ENCODE results near the gene CELF1.
A peak's percentile ranks its signal among the peaks of the same experiment; 100 is the strongest.
"Not testable (repeated sequence)": the region's sequence is repeated elsewhere in the genome, so short reads cannot be mapped to it uniquely, and the experiment has no call there.

The CELF1 gene

DNA sequence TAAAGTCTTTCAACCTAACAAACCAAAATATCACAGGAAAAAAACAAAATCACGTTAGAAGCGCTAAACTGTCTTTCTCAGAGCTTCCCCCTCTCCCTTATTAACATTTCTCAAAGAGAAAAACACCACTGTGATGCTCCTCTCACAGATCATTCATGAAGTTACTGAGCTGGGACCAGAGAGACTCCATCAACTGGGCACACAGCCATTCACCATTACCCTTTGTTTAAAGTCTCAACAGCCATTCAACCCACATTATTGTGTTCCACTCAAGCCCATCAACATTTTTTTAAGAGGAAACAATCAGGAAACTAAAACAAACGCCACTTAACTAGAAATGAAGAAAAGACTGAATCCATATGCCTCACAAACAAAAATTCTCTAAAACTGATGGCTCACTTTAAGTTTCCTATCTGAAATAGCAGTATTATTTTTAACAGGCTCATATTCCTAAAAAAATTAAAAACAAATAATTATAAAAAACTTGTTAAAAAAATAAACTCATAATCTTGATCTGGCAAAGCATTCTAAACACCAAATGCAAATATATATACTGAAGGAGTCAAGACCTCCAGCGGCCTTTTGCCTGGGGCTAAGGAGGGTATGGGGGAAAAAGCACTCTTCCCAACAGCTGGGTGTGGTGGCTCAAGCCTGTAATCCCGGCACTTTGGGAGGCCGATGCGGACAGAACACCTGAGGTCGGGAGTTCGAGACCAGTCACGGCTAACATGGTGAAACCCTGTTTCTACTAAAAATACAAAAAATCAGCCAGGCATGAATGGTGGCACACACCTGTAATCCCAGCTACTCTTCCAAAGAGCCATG is 14.0 kb downstream of the CELF1 start:
- no peak for DNase-seq (ENCODE audit: low read depth)

DNA sequence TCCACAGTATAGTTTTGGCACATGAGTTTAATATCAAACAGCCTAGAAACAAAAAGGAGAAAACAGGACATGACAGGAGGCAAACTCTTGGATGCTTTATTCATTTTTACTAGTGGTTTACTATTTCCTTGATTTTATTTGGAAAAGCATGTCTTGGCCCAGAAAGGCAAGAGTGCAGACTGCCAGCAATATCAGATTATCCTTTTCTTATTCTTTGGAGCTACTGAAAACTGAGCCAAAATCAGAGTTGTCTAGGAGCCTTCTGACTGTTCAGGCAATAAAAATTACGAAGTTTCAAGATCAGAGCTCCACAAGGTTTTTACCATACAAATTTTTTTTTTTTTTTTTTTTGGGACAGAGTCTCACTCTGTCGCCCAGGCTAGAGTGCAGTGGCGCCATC is 16.0 kb downstream of the CELF1 start:
- DNase-seq (ENCODE audit: low read depth): no peak

DNA sequence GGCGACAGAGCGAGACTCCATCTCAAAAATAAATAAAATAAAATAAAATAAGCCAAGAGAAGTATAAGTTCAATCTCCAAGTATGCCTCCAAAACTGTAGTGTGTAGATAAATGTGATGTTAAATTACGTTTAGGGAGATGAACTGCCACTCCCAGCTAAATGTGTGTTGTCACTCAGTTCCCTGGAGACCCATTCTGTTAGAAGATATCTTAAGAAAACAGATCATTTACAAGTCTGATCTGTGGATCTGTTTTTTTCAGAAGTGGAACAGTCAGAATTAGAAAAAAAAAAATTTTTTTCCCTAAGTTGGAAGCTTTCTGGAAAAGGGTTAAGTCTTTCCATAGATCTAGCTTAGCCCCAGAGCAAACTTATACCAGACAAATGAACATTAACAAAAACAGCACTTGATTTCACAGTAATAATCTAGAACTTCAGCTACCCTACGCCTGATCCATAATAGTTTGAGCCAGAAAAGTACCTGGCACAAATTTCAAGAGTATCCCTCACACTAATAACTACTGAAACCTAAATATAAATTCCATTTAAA is 18.2 kb downstream of the CELF1 start:
- DNase-seq (ENCODE audit: low read depth): no peak

DNA sequence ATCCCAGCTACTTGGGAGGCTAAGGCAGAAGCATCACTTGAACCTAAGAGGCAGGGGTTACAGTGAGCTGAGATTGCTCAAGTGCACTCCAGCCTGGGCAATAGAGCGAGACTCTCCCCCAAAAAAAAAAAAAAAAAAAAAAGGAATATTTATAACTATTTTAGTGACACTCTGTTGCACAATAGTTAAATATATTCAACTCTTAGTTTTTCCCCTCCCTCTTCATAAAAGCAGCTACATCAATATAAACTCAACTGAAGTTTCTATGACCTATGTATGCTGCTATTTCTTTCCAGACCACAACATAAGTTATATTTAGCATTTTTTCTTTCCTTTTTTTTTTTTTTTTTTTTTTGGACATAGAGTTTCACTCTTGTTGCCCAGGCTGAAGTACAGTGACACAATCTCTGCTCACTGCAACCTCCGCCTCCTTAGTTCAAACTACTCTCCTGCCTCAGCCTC is 19.2 kb downstream of the CELF1 start:
- no peak for DNase-seq (ENCODE audit: low read depth)

DNA sequence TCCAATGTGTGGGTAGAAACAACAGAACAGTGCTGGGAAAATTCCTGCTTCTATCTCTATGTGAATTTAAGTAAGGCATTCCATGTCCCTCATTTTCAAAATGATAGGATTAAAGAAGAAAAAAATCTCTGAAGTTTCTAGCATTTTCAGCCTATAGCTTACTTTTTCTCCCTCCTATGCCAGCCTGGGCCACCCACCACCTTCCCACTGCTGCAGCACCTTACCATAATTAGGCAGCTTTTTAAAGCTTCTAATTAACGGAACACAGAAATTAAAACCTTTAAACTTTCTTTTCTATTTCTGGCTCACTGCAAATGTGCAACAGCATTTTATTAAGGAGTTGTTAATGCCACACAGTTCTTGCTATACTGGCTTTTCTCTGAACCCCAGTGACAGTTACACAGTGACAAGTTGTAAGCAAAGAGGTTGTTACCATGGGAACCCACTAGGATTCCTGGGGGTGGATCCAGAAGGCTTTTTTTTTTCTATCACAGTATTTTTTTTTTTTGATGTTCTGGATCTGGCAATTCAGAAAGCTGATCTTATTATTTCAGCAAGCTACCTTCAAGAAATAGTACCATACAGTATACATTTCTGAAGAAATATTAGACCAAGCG is 20.2 kb downstream of the CELF1 start:
- no peak for DNase-seq (ENCODE audit: low read depth)

DNA sequence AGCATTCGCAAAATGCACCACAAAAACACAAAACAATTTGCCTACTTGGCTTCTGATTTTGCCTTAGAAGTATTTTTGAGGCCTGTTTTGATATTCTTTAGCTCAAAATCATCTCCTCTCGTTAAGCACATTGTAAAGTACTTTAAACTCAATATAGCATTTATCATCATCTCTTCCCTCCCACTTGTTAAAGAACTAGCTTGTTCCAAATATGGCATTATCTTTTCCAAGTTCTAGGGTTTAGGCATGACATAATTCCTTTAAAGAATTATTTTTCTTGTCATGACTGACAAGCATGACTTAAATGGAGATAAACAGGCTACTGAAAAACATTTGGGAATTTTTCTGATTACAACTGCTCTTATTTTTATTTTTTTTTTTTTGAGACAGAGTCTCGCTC is 21.3 kb downstream of the CELF1 start:
- DNase-seq (ENCODE audit: low read depth): no peak

DNA sequence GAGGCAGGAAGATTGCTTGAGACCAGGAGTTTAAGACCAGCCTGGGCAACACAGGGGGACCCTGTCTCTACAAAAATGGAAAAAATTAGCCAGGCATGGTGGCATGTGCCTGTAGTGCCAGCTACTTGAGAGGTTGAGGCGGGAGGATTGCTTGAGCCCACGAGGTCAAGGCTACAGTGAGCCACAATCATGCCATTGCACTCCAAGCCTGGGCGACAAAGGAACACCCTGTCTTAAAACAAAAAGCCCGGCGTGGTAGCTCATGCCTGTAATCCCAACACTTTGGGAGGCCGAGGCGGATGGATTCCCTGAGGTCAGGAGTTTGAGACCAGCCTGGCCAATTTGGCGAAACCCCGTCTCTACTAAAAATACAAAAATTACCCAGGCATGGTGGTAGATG is 22.2 kb downstream of the CELF1 start:
- not testable (repeated sequence) for DNase-seq (ENCODE audit: low read depth)

DNA sequence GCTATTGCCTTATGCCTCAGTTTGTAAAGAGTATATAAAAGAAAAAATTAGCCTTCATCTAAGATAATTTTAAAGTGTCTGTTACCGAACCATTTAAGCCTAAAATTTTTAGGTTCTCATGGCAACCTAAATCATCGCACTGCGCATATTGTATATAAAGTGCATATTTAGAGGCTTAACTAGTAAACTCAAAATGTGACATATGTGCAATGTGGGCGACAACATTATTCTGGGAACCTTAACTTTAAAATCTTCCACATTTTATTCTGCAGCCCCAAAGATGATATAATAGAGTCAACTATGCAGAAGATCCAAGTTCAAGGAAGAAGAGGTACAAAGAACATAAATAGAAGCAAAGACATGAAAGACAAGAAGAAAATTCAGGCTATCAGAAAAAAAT is 23.0 kb downstream of the CELF1 start:
- no peak for DNase-seq (ENCODE audit: low read depth)

DNA sequence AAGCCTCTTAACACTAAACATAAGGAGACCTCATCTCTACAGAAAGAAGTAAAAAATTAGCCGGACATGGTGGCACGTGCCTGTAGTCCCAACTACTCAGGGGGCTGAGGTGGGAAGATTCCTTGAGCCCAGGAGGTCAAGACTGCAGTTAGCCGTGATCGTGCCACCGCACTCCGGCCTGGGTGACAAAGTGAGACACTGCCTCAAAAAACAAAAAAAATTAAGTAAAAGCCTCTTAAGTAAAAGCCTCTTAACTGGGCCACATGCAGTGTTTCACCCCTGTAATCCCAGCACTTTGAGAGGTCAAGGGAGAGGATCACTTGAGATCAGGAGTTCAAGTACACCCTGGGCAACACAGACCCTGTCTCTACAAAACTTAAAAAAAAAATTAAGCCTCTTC is 25.7 kb downstream of the CELF1 start:
- DNase-seq (ENCODE audit: low read depth): no peak

DNA sequence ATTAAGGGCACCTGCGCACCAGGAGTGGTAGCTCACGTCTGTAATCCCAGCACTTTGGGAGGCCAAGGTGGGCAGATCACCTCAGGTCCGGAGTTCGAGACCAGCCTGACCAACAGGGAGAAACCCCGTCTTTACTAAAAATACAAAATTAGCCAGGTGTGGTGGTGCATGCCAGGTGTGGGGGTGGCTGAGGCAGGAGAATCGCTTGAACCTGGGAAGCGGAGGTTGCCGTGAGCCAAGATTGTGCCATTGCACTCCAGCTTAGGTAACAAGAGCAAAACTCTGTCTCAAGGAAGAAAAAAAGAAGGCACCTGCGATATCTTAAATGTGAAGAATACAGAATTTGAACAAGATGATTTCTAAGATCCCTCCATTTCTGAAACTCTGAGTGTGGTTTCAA is 26.9 kb downstream of the CELF1 start:
- not testable (repeated sequence) for DNase-seq (ENCODE audit: low read depth)

DNA sequence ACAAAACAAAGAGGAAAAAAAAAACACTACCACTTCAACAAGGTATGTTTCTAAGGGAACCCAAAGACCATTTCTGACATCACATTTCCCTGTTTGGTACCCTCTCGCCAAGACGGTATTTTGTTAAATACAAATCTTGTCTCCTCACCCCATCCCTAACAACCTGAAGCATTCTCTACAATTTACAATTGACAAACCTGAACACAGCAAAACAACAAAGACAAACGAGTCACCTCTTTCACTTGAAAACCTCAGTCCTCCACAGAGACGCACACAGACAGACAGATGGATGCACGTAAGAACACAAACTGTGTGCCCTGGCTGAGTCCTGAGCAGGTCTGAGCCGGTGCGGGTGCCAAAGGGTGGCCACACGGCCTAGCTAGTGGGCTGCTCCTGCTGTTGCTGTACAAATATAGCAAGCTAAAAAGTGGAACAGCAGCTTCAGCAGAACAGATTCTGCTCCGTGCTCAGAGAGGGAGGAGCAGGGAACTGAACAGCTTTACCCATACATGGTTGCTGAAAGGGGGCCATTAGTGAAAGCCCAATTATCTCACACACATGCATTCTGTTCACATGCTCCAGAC is 28.5 kb downstream of the CELF1 start:
- DNase-seq (ENCODE audit: low read depth): no peak

DNA sequence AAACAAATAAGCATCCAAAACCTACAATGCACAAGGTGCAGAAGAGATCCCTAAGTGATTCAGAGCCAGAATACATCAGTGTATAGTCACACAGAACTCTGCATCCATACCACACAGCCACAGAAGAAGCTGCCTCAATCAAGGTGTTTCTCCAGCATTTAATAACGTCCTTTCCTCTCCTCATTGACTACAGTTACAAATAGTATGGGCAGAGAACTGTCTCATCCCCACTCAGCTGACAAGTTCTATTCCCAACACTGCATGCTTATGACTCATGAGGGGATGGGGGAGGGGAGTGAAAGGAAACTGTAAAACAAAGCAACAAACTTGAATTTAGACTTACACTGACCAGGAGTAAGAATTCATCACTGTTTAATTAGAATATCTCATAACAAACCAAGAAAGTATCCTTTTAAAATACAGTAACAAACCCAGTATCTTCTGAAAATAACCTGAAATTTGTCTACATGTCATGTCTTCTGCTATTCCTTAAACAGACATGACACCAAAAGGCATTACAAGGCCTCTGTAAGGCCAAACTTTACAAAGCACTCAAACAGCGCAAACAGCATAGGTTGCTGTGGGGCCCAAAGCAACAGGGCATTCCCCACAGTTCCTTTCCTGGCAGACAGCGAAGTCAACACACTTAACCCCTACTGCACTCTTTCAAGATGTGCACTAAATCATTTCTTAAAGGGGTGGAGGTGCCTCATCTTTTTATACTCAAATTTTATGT is 29.3 kb downstream of the CELF1 start:
- DNase-seq (ENCODE audit: low read depth): peak; percentile 41

DNA sequence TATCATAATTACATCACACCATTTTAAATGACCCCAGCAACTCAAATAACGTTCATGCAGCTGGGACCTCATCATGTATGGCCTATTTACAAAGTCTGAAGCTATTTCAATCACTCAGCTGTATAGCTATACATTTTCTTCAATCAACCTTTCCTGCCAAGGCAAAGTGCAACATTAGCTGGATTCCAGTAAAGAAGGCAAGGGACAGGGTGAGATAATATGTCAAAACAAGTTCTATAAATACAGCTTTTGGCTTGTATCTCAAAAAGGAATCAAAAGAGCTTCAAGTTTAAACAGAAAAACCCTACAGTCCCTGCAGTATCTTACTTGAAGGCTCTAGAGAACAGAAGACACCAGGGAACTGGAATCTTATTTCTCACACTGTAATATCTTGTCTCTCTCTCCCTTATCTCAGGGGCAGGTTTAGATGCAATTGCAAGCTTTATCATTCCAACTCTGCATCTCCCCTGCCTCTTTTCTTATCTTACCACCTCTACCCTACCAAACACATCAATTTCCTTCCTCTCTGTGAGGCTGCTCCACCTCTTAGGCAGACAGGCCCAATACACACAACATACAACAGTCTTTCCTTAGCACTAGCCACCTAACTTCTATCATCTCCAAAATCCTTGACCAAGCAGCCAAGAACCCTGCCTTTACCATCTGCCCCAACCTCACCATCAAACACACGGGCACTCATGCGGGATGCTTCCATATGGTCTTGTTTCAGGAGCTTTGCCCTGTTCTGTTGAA is 34.5 kb downstream of the CELF1 start:
- no peak for DNase-seq (ENCODE audit: low read depth)

DNA sequence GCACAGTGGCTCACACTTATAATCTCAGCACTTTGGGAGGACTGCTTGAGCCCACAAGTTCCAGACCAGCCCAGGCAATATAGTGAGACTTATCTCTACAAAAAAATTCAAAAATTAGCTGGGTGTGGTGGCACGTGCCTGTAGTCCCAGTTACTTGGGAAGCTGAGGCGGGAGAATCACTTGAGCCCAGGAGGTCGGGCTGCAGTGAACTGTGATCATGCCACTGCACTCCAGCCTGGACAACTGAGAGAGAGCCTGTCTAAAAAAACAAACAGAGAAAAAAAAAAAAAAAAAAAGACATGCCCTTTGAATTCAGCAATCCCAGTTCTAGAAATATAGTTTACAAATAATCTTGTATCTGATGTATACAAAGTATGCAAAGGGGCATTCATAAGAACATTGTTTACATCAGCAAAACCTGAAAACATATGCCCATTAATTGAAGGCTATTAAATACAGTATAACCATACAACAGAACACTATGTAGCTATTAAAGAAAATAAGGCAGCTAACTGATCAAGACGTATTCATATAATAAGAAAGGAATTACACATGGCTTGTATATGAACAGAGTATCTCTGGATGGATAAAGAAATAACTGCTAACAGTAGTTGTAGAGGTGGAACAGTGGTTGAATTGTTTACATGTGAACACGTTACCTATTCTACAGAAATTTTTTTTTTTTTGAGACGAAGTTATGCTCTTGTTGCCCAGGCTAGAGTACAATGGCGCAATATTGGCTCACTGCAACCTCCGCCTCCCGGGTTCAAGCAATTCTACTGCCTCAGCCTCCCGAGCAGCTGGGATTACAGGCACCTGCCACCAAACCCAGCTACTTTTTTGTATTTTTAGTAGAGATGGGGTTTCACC is 35.7 kb downstream of the CELF1 start:
- no peak for DNase-seq (ENCODE audit: low read depth)

DNA sequence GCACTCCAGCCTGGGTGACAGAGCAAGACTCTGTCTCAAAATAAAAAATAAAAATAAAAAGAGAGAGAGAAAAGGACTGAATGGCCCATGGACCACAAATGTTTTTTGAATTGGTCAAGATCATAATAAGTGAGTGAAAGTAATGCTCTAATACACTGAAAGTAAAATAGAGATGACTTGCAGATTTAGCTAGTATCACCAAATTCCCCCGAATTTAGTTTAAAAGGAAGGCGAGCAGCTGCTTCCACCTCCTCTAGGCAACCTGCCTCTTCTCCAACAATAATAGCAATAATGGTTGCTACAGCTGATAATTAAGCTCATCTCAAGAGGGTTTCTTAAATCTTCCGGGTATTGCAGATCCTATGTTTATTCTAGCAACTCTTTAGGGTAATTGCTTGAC is 36.8 kb downstream of the CELF1 start:
- no peak for DNase-seq (ENCODE audit: low read depth)

DNA sequence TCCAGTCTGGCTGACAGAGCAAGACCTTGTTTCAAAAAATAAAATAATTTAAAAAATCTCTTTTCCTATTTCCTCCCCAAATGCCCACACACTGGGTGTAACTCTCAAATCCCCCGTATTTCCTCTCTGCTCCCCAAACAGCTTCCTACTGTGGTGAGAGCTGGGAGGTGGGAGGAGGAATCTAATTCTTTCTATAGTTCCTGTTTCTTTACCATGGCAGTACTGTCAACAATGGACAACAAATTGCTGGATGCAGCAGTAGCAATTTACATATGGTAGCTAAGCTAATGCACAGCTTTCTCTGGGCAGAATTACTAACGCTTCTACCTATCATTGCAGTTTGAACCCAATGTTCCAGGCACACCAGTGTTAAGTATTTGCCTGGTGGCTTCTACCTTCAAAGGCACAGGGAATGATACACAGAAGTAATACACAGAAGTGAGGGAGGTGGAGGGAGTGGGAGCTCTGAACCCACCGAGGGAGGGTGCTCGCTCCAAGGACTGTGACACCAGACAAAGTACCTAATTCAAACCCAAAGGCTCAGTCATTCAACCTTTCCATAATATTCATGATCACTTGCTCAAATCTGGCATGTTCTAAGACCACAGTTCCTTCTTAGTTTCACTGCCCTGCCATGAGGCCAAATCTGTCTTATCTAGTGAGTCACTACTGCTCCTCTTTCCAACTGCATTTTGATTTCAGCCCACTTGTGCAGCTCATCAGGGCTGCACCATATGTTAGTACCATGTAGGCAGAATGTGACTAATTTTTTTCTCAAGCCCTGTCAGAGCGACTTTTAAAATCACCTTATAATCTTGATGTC is 37.9 kb downstream of the CELF1 start:
- DNase-seq (ENCODE audit: low read depth): peak; percentile 26

DNA sequence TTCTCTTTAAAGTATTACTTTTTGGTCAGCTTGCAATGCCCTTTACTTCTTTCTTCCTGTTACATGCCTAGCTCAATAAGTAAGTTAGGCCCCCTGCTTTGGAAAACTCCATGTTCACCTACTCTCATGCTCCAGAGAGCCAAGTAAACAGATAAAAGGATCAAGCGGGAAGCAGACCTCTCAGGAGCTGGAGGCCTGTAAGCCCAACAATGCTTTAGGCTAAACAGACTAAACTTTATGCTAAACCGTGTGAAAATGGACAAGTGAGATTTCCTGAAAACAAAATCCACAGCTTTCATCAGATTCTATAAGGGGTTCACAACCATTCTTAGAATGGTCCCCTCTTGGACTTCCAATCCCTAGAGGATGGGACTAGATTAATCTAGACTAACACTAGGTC is 40.2 kb downstream of the CELF1 start:
- DNase-seq (ENCODE audit: low read depth): no peak

DNA sequence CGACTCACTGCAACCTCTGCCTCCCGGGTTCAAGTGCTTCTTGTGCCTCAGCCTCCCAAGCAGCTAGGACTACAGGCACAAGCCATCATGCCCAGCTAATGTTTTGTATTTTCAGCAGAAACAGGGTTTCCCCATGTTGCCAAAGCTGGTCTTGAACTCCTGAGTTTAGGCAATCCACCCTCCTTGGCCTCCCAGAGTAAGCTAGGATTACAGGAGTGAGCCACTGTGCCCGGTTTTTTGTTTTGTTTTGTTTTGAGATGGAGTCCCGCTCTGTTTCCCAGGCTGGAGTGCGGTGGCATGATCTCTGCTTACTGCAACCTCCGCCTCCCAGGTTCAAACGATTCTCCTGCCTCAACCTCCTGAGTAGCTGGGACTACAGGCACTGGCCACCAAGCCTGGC is 41.0 kb downstream of the CELF1 start:
- DNase-seq (ENCODE audit: low read depth): no peak

DNA sequence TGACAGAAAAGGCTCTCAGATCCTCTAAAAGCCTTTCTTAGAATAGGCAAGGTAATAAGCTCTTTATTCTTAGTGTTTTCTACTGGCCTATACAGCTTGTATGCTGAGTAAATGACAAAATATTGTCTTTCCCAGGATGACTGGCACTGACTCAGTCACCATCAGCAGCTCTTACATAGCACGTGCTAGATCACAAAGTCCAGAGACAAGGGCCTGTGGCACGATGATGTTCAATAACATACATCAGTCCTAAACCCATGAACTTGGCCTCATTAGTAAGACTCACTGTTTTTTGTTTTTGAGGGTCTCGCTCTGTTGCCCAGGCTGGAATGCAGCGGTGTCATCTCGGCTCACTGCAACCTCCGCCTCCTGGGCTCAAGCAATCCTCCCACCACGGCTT is 42.7 kb downstream of the CELF1 start:
- no peak for DNase-seq (ENCODE audit: low read depth)

DNA sequence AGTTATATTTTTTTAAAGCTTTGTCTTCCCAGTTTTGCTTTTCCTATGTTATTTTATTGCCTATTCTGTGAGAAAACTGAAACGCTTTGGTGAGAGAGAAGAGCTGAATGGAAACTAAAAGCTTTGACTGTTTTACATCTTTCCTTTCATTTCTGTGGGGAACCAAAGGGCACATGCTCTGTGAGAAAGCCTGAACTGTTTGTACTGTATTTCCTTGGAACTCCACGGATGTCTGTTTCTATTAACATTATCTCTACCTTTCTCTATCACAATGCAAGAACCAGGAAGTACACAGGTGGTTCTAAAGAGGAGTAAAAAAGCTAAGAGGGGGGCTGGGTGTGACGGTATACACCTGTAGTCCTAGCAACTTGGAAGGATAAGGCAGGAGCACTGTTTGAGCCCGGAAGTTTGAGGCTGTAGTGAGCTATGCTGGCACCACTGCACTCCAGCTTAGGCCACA is 43.8 kb downstream of the CELF1 start:
- no peak for DNase-seq (ENCODE audit: low read depth)
